H1 (cell line): ENCODE measurements around the gene ASMTL. TPM values are rescaled to one million over a fixed set of nuclear protein-coding genes. Genes with fewer than 3 reads are reported as not detected.

Experiments used
- CTCF ChIA-PET: fragments of 300-600 bp; sonication (Branson Sonifier 250); formaldehyde crosslinking; loops from one replicate; lab custom pipeline; 2021; ENCODE audit not compliant: partially characterized antibody; lab: Charles Lee
- POLR2A ChIA-PET: fragments of 300-600 bp; sonication (Branson Sonifier 250); formaldehyde crosslinking; loops from one replicate; lab custom pipeline; 2021; ENCODE audit warnings: inconsistent platforms; ENCODE audit not compliant: partially characterized antibody; lab: Charles Lee
- DNase-seq, 2 experiments: peaks; one replicate each; pipeline versions ENCODE4 v3.0.0 to v3.0.0-alpha.2; 2010 to 2022; ENCODE audit warnings: low spot score in 2 of 2, low read depth in 1 of 2, mixed read lengths in 1 of 2
- FAIRE-seq: peaks from 2 replicates; lab custom pipeline; 2011; peaks lifted over from hg19 to GRCh38; lab: Jason Lieb, UNC
- H2AFZ ChIP-seq: 2 replicates; pipeline ENCODE4 v1.8.1; 2012; ENCODE audit warnings: low read length, inconsistent platforms
- H2AK5ac ChIP-seq: 2 replicates; pipeline ENCODE4 v1.6.1; 2013; ENCODE audit warnings: low read depth, low read length
- H2BK120ac ChIP-seq: replicated peaks from 2 replicates; pipeline ENCODE3; 2013; ENCODE audit warnings: low read depth, low read length, inconsistent platforms
- H2BK12ac ChIP-seq: 2 replicates; pipeline ENCODE4 v1.6.1; 2013; ENCODE audit warnings: low read depth, low read length
- H2BK15ac ChIP-seq: 2 replicates; pipeline ENCODE4 v1.6.1; 2013; ENCODE audit warnings: low read length
- H2BK20ac ChIP-seq: 2 replicates; pipeline ENCODE4 v1.6.1; 2013; ENCODE audit warnings: low read length
- H2BK5ac ChIP-seq: 2 replicates; pipeline ENCODE4 v1.6.1; 2013; ENCODE audit warnings: low read depth, low read length
- H3K14ac ChIP-seq: 2 replicates; pipeline ENCODE4 v1.6.1; 2013; ENCODE audit warnings: inconsistent platforms; ENCODE audit not compliant: insufficient read length
- H3K18ac ChIP-seq: 2 replicates; pipeline ENCODE4 v1.6.1; 2013; ENCODE audit warnings: low read length; ENCODE audit errors: extremely low read depth
- H3K23ac ChIP-seq: 2 replicates; pipeline ENCODE4 v1.6.1; 2013; ENCODE audit warnings: inconsistent platforms; ENCODE audit not compliant: insufficient read length
- H3K23me2 ChIP-seq: 2 replicates; pipeline ENCODE4 v1.6.1; 2013; ENCODE audit warnings: low read depth, low read length
- H3K27ac ChIP-seq: 2 replicates; pipeline ENCODE4 v1.6.1; 2011; ENCODE audit warnings: low read depth, low read length, inconsistent platforms
- H3K27me3 ChIP-seq, 4 experiments: replicated peaks in 1 of 4; 1 replicate in 1 of 4; 2 replicates in 3 of 4; pipeline versions ENCODE4 v1.6.1 to v1.8.1; 2011 to 2013; ENCODE audit warnings: low read length in 3 of 4, mild to moderate bottlenecking in 3 of 4, inconsistent platforms in 2 of 4, mixed read lengths in 2 of 4, moderate library complexity in 1 of 4; ENCODE audit not compliant: control insufficient read depth in 3 of 4, insufficient read depth in 3 of 4; ENCODE audit errors: extremely low read depth in 1 of 4
- H3K36me3 ChIP-seq, 4 experiments: 2 replicates each; pipeline versions ENCODE4 v1.6.1 to v1.8.1; 2011 to 2013; ENCODE audit warnings: mild to moderate bottlenecking in 4 of 4, low read length in 3 of 4, moderate library complexity in 2 of 4, control low read depth in 1 of 4, inconsistent platforms in 1 of 4; ENCODE audit not compliant: insufficient read depth in 4 of 4, control insufficient read depth in 2 of 4
- H3K4ac ChIP-seq: replicated peaks from 2 replicates; pipeline ENCODE3; 2013; ENCODE audit warnings: low read length, low read depth, mixed read lengths, inconsistent platforms; ENCODE audit not compliant: insufficient read length
- H3K4me1 ChIP-seq, 4 experiments: replicated peaks in 1 of 4; 1 replicate in 1 of 4; 2 replicates in 3 of 4; pipeline versions ENCODE4 v1.6.1 to v1.8.1; 2011 to 2013; ENCODE audit warnings: low read length in 3 of 4, inconsistent platforms in 2 of 4, mixed read lengths in 1 of 4; ENCODE audit not compliant: insufficient read depth in 4 of 4, control insufficient read depth in 3 of 4
- H3K4me2 ChIP-seq, 2 experiments: 2 replicates each; pipeline versions ENCODE4 v1.6.1 to v1.8.1; 2011 to 2013; ENCODE audit warnings: low read depth in 2 of 2, low read length in 2 of 2, control low read depth in 1 of 2, inconsistent platforms in 1 of 2, mild to moderate bottlenecking in 1 of 2; ENCODE audit not compliant: insufficient read depth in 1 of 2
- H3K4me3 ChIP-seq, 4 experiments: fragments of 200-600, 300-600 bp in 1 of 4; sonication (generic), shearing (Covaris generic), sonication (Bioruptor Twin) in 1 of 4; 2 replicates each; pipeline versions ENCODE4 v1.5.1 to v1.8.1; 2011 to 2016; ENCODE audit warnings: low read length in 4 of 4, low read depth in 3 of 4, control low read depth in 2 of 4, inconsistent platforms in 2 of 4, mild to moderate bottlenecking in 2 of 4, mixed read lengths in 1 of 4, moderate library complexity in 1 of 4; ENCODE audit not compliant: insufficient read depth in 2 of 4; ENCODE audit errors: extremely low read depth in 1 of 4
- H3K56ac ChIP-seq: replicated peaks from 2 replicates; pipeline ENCODE3; 2013; ENCODE audit warnings: low read depth, mild to moderate bottlenecking, mixed read lengths, low read length, inconsistent platforms; ENCODE audit not compliant: insufficient read length
- H3K79me1 ChIP-seq: 2 replicates; pipeline ENCODE4 v1.6.1; 2013; ENCODE audit warnings: low read depth, low read length, control low read depth
- H3K79me2 ChIP-seq, 2 experiments: 2 replicates each; pipeline versions ENCODE4 v1.6.1 to v1.8.1; 2012 to 2013; ENCODE audit warnings: low read length in 2 of 2, mild to moderate bottlenecking in 2 of 2, inconsistent platforms in 1 of 2; ENCODE audit not compliant: insufficient read depth in 2 of 2, control insufficient read depth in 1 of 2
- H3K9ac ChIP-seq, 4 experiments: replicated peaks in 1 of 4; 1 replicate in 1 of 4; 2 replicates in 3 of 4; pipeline versions ENCODE4 v1.6.1 to v1.8.1; 2011 to 2013; ENCODE audit warnings: low read depth in 3 of 4, low read length in 3 of 4, control low read depth in 2 of 4, mild to moderate bottlenecking in 2 of 4, moderate library complexity in 2 of 4, inconsistent platforms in 1 of 4; ENCODE audit errors: extremely low read depth in 1 of 4
- H3K9me3 ChIP-seq, 2 experiments: 2 replicates each; pipeline versions ENCODE4 v1.6.1 to v1.8.1; 2012 to 2013; ENCODE audit warnings: mild to moderate bottlenecking in 2 of 2, moderate library complexity in 2 of 2, control low read depth in 1 of 2, inconsistent platforms in 1 of 2, low read depth in 1 of 2, low read length in 1 of 2, mixed read lengths in 1 of 2; ENCODE audit not compliant: insufficient read depth in 2 of 2
- H4K20me1 ChIP-seq, 2 experiments: replicated peaks in 1 of 2; 2 replicates each; pipeline versions ENCODE3 to v1.8.1; 2011 to 2013; ENCODE audit warnings: inconsistent platforms in 2 of 2, low read length in 2 of 2, mild to moderate bottlenecking in 1 of 2; ENCODE audit not compliant: insufficient read depth in 2 of 2, control insufficient read depth in 1 of 2
- H4K5ac ChIP-seq: 2 replicates; pipeline ENCODE4 v1.6.1; 2013; ENCODE audit warnings: low read length, low read depth, mixed read lengths, inconsistent platforms; ENCODE audit not compliant: insufficient read length
- H4K8ac ChIP-seq: 2 replicates; pipeline ENCODE4 v1.8.0; 2013; ENCODE audit warnings: mild to moderate bottlenecking, moderate library complexity, low read length, inconsistent platforms; ENCODE audit not compliant: insufficient read depth; ENCODE audit errors: extremely low read depth
- H4K91ac ChIP-seq: replicated peaks from 2 replicates; pipeline ENCODE3; 2013; ENCODE audit warnings: low read length, mixed read lengths, inconsistent platforms; ENCODE audit not compliant: insufficient read length
- CBX5 ChIP-seq: fragments of 300-800, 300-1000 bp; sonication (generic); IDR thresholded peaks from 2 replicates; pipeline ENCODE4 v1.7.1; 2016; ENCODE audit warnings: antibody characterized with exemption, low read length, low read depth
- POLR2A ChIP-seq, 2 experiments: IDR thresholded peaks; 1 replicate in 1 of 2; 2 replicates in 1 of 2; pipeline ENCODE4 v1.6.1; 2011; ENCODE audit warnings: low read depth in 2 of 2, low read length in 2 of 2, mild to moderate bottlenecking in 2 of 2; ENCODE audit errors: control extremely low read depth in 1 of 2
- POLR2AphosphoS5 ChIP-seq: IDR thresholded peaks from 2 replicates; pipeline ENCODE4 v1.6.1; 2011; ENCODE audit warnings: low read depth, low read length
- RFX5 ChIP-seq: IDR thresholded peaks from 2 replicates; pipeline ENCODE4 v1.6.1; 2011; ENCODE audit warnings: low read depth, low read length, improper control_type of control experiment, borderline replicate concordance
- WGBS, 2 experiments: shearing (Covaris generic) in 1 of 2; methylation state at CpG; one replicate each; pipeline versions ENCODE4 v1.1.6 to v1.1.7; 2013 to 2015; ENCODE audit warnings: low lambda C conversion rate in 2 of 2, mixed read lengths in 2 of 2, inconsistent platforms in 1 of 2, low coverage in 1 of 2, missing lambda C conversion rate in 1 of 2; ENCODE audit not compliant: insufficient replicate concordance in 2 of 2, insufficient coverage in 1 of 2, insufficient read length in 1 of 2; ENCODE audit errors: extremely low coverage in 1 of 2, missing lambda C conversion rate in 1 of 2; 5-methylcytosine and 5-hydroxymethylcytosine counted together
- polyA plus RNA-seq, 7 experiments: library from polyadenylated mRNA; depleted of rRNA in 3 of 7; stranded (reverse) in 5 of 7; unstranded in 2 of 7; fragments of >200 nt in 5 of 7; fragments of 200-250 nt in 2 of 7; gene quantifications; 1 replicate in 5 of 7; 2 replicates in 1 of 7; 4 replicates in 1 of 7; pipeline versions ENCODE4 v1.2.1 to v1.2.3, GENCODE V29; 2011 to 2013; ENCODE audit warnings: missing spikeins in 2 of 7, mixed read lengths in 2 of 7
- total RNA-seq: library from RNA; stranded (reverse); fragmentation: NEBNext Ultra II Directional; extraction: Animal tissue kit (Norgen Biotek cat#: 25700); gene quantifications from 2 replicates; pipeline ENCODE4 v1.2.1, GENCODE V29; 2021
- TF ChIP-seq, protein P1 (sequence below): IDR thresholded peaks from 2 replicates; pipeline ENCODE4 v1.6.1; 2012; ENCODE audit warnings: low read length, inconsistent platforms

The ASMTL gene
- total and polyA plus RNA-seq, 2 of the 8 experiments (the other 6 are each of a cell fraction or from before 2014, with no cell fraction given), result 75.6 to 81.4 TPM

DNA sequence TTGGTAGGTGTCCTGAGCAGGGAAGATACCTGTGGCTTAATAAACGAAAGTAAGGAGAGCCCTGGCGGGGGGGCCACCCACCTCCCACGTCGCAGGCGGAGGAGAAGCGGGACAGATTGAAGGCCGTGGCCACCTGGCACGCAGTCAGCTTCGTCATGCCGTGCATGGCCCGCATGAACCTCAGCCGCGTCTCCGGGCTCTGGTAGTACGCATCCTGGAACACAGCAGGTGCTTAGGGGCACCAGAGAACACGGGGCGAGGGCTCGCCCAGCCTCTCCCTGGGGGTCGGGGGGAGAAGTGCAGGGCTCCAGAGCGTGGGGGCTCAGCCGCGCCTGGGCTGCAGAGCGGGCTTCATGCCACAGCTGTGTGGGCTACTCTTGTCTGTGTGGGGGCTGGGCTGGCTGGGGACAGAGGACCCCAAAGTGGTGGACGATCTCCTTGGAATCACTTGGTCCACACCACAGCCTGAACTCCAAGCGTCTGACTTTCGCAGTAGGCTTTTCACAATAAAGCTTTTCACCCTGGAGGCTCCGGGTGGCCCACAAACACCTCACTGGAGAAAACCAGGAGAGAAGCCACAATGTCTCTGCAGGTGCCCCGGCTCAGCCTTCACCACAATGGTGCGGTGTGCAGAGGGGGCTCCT, 33.7 kb downstream of the ASMTL start:
- H3K4me2 ChIP-seq, result no peak overlapping the region
- no peak overlapping the region for H3K4ac ChIP-seq
- no peak overlapping the region for H2AFZ ChIP-seq
- no peak overlapping the region for H4K91ac ChIP-seq
- ChIA-PET POLR2A (no interaction called here), CTCF (no interaction called here)
- no peak for DNase-seq
- H2BK12ac ChIP-seq, result no peak overlapping the region
- no peaks in the 10 kb centered on the region for H3K27me3 ChIP-seq
- peak overlapping the region; percentile 30; the same call in 1 of the 2 replicates for H3K27ac ChIP-seq
- H3K9ac ChIP-seq, result no peak overlapping the region
- H4K8ac ChIP-seq, result no peak overlapping the region
- WGBS, 2 experiments, result 88% methylated on average over 26 of the region's 29 CpGs; no CpG with 5 or more reads in 1 of the 2 experiments
- no peak overlapping the region for H3K18ac ChIP-seq
- FAIRE-seq, result no peak
- H2AK5ac ChIP-seq, result no peak overlapping the region
- H3K23me2 ChIP-seq, result peaks cover 7% of the 10 kb centered on the region; the same call in 1 of the 2 replicates
- no peak overlapping the region for H3K4me3 ChIP-seq
- H3K9me3 ChIP-seq, result peaks cover 0 to 10% of the 10 kb centered on the region in 2 experiments; a peak in 1 of 4 replicates
- H4K20me1 ChIP-seq, result peaks cover 6 to 28% of the 10 kb centered on the region in 2 experiments
- no peak overlapping the region for H3K14ac ChIP-seq
- no peak overlapping the region for H3K56ac ChIP-seq
- H3K23ac ChIP-seq, result no peak overlapping the region
- H2BK5ac ChIP-seq, result 0 out of 2 replicates have a peak overlapping the region, but pooled peaks have one; percentile 44
- H3K79me1 ChIP-seq, result peaks cover 2% of the 10 kb centered on the region
- H3K4me1 ChIP-seq, result no peaks in the 10 kb centered on the region
- H2BK120ac ChIP-seq, result no peak overlapping the region
- TF ChIP-seq POLR2AphosphoS5, result peak; percentile 63
- TF ChIP-seq CBX5, result no peak
- peak in 1 of 2 experiments; percentile 74; a peak in 2 of 3 replicates for TF ChIP-seq POLR2A (IDR thresholded peaks at IDR 0.05; ENCODE audit: control extremely low read depth in 1 of 2, low read depth in 2 of 2, low read length in 2 of 2)
- no peak for TF ChIP-seq RFX5
- TF ChIP-seq, protein P1, sequence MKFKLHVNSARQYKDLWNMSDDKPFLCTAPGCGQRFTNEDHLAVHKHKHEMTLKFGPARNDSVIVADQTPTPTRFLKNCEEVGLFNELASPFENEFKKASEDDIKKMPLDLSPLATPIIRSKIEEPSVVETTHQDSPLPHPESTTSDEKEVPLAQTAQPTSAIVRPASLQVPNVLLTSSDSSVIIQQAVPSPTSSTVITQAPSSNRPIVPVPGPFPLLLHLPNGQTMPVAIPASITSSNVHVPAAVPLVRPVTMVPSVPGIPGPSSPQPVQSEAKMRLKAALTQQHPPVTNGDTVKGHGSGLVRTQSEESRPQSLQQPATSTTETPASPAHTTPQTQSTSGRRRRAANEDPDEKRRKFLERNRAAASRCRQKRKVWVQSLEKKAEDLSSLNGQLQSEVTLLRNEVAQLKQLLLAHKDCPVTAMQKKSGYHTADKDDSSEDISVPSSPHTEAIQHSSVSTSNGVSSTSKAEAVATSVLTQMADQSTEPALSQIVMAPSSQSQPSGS, result no peak
- TF ChIP-seq, all 59 proteins: peak for 2
- Histone ChIP-seq H3K79me2 (no peaks in the 10 kb centered on the region; a peak in 1 of 4 replicates), H2BK15ac (no peak overlapping the region), H3K36me3 (peaks cover 42 to 72% (median 62%) of the 10 kb centered on the region in 4 experiments), H2BK20ac (no peak overlapping the region), H4K5ac (no peak overlapping the region)
